ENCODE data around the gene ZDHHC23. TPM values are rescaled to one million over a fixed set of nuclear protein-coding genes. Genes with fewer than 3 reads are reported as not detected.

The ZDHHC23 gene
- total and polyA plus RNA-seq, 2 of the 4 experiments (the other 2 are of a cell fraction): 0.50 to 0.90 TPM

- TF ChIP-seq RCOR1 (IDR thresholded peaks at IDR 0.05; ENCODE audit: insufficient replicate concordance, low read length): no peak
Observed at GRCh38 chr3:113948015-113948917, 453 bp downstream of the ZDHHC23 start (continued).

DNA sequence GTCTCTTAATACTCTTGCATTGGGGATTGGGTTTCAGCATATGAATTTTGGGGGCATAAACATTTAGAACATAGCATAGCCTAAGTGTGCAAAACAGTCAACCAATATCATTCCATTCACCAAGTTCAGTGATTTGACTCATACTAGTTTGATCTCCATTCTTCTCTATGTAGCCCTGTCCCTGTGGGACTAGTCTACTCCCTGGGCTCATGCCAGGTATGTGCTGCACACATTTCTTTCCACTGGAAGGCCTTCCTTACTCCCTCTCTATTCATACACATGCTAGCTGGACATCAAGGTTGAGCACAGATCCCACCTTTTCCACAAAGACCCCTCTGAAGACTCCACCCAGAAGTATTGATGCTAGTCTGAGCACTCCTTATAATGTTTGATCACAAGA lies 5.1 kb downstream of the ZDHHC23 start:
- H2BK5ac ChIP-seq (ENCODE audit: low read depth, low read length, poor library complexity, severe bottlenecking): no peak overlapping the region
- no peak overlapping the region for H2AK5ac ChIP-seq (ENCODE audit: low read depth, low read length)
- H3K4me3 ChIP-seq (ENCODE audit: insufficient read depth, low read depth, low read length): no peak overlapping the region
- dilution Hi-C loops (cut with HindIII; ENCODE audit: low sequenced_read_pairs, unreplicated experiment): no loop called here
- intact Hi-C loops (cut with micrococcal nuclease): no loop called here
- no peak overlapping the region for H3K56ac ChIP-seq (ENCODE audit: extremely low read depth, insufficient read depth, low read length)
- H4K91ac ChIP-seq (ENCODE audit: insufficient read depth, low read depth, low read length): no peak overlapping the region
- no peak overlapping the region for H3K18ac ChIP-seq (ENCODE audit: low read depth, low read length)
- H3K27ac ChIP-seq (ENCODE audit: insufficient read depth, low read length): no peak overlapping the region
- no peak overlapping the region for H4K8ac ChIP-seq (ENCODE audit: low read depth in 2 of 2, low read length in 2 of 2)
- H2AK9ac ChIP-seq (replicated peaks; ENCODE audit: low read depth, low read length, poor library complexity): no peak overlapping the region
- no peak overlapping the region for H3K23ac ChIP-seq (ENCODE audit: low read depth, low read length)
- H3K4me2 ChIP-seq (ENCODE audit: low read depth, low read length): no peak overlapping the region
- H2BK120ac ChIP-seq (ENCODE audit: low read depth, low read length): no peak overlapping the region
- POLR2A ChIA-PET (ENCODE audit: unreplicated experiment): no interaction called here
- no peaks in the 10 kb centered on the region for H3K9me3 ChIP-seq (ENCODE audit: control insufficient read depth, insufficient read depth, low read length)
- ATAC-seq (ENCODE audit: low read depth) (no peak), DNase-seq (no peak)
- no peak overlapping the region for H2AFZ ChIP-seq (replicated peaks; ENCODE audit: low read length, poor library complexity)
- peaks cover 19% of the 10 kb centered on the region for H3K27me3 ChIP-seq (ENCODE audit: control insufficient read depth, insufficient read depth, low read length)
- H3K14ac ChIP-seq (replicated peaks; ENCODE audit: low read depth, low read length): no peak overlapping the region
- no peak overlapping the region for H4K5ac ChIP-seq (ENCODE audit: low read depth, low read length)
- H2BK15ac ChIP-seq (ENCODE audit: low read depth, low read length): no peak overlapping the region
- no peak overlapping the region for H3K9ac ChIP-seq (ENCODE audit: low read depth, low read length)
- H3K4me1 ChIP-seq (ENCODE audit: control insufficient read depth, insufficient read depth, low read length): no peaks in the 10 kb centered on the region
- H3K36me3 ChIP-seq (ENCODE audit: control insufficient read depth, insufficient read depth, low read length): no peaks in the 10 kb centered on the region
- H3K79me1 ChIP-seq (ENCODE audit: low read depth in 1 of 2, low read length in 2 of 2): no peaks in the 10 kb centered on the region
- CTCF ChIA-PET: no interaction called here
- H2BK20ac ChIP-seq (ENCODE audit: low read depth, low read length): no peak overlapping the region
- no peak overlapping the region for H3K4ac ChIP-seq (ENCODE audit: low read depth, low read length)
- no peaks in the 10 kb centered on the region for H3K9me1 ChIP-seq (ENCODE audit: insufficient read depth, low read length)
- no TSS peak for BruUV-seq (replicated peaks)
- in situ Hi-C loops (cut with MboI; ENCODE audit: low sequenced_read_pairs): no loop called here
- H4K20me1 ChIP-seq (ENCODE audit: insufficient read depth, low read length): no peaks in the 10 kb centered on the region
- TF ChIP-seq, protein P1, sequence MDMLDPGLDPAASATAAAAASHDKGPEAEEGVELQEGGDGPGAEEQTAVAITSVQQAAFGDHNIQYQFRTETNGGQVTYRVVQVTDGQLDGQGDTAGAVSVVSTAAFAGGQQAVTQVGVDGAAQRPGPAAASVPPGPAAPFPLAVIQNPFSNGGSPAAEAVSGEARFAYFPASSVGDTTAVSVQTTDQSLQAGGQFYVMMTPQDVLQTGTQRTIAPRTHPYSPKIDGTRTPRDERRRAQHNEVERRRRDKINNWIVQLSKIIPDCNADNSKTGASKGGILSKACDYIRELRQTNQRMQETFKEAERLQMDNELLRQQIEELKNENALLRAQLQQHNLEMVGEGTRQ (IDR thresholded peaks at IDR 0.05; ENCODE audit: low read depth, low read length): no peak
- TF ChIP-seq MXI1 (IDR thresholded peaks at IDR 0.05; ENCODE audit: borderline replicate concordance, low read depth, low read length) (no peak), NFE2L2 (IDR thresholded peaks at IDR 0.05; ENCODE audit: low read depth, low read length) (no peak), FOS (IDR thresholded peaks at IDR 0.05; ENCODE audit: low read depth, low read length) (no peak), RFX5 (IDR thresholded peaks at IDR 0.05; ENCODE audit: low read depth, low read length) (no peak), MAFK (IDR thresholded peaks at IDR 0.05; ENCODE audit: low read depth, low read length) (no peak), RCOR1 (IDR thresholded peaks at IDR 0.05; ENCODE audit: insufficient replicate concordance, low read length) (no peak), ELK1 (IDR thresholded peaks at IDR 0.05; ENCODE audit: borderline replicate concordance, low read depth, low read length) (no peak), POLR2A (IDR thresholded peaks at IDR 0.05; ENCODE audit: low read depth, low read length) (no peak), RAD21 (IDR thresholded peaks at IDR 0.05; ENCODE audit: low read length) (no peak), BHLHE40 (IDR thresholded peaks at IDR 0.05; ENCODE audit: low read depth, low read length) (no peak), MAZ (IDR thresholded peaks at IDR 0.05; ENCODE audit: borderline replicate concordance, low read depth, low read length) (no peak)
- TF ChIP-seq, protein P2, sequence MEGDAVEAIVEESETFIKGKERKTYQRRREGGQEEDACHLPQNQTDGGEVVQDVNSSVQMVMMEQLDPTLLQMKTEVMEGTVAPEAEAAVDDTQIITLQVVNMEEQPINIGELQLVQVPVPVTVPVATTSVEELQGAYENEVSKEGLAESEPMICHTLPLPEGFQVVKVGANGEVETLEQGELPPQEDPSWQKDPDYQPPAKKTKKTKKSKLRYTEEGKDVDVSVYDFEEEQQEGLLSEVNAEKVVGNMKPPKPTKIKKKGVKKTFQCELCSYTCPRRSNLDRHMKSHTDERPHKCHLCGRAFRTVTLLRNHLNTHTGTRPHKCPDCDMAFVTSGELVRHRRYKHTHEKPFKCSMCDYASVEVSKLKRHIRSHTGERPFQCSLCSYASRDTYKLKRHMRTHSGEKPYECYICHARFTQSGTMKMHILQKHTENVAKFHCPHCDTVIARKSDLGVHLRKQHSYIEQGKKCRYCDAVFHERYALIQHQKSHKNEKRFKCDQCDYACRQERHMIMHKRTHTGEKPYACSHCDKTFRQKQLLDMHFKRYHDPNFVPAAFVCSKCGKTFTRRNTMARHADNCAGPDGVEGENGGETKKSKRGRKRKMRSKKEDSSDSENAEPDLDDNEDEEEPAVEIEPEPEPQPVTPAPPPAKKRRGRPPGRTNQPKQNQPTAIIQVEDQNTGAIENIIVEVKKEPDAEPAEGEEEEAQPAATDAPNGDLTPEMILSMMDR (conservative IDR thresholded peaks at IDR 0.05; ENCODE audit: low read depth, low read length): no peak

Measured in IMR-90 (cell line).